HepG2 (cell line): Measurements from ENCODE around the gene PNKD. TPM values are rescaled to one million over a fixed set of nuclear protein-coding genes. Genes with fewer than 3 reads are reported as not detected.
A peak's percentile ranks its signal among the peaks of the same experiment; 100 is the strongest.

Source experiments
- ATF7 ChIP-seq, 2 experiments: fragments of 450-650 bp in 1 of 2; sonication (generic) in 1 of 2; formaldehyde crosslinking in 1 of 2; IDR thresholded peaks; 2 replicates each; pipeline versions ENCODE4 v1.4.0 to v1.6.1; 2016 to 2020; ENCODE audit warnings: antibody characterized with exemption in 1 of 2, mild to moderate bottlenecking in 1 of 2, missing genetic modification reagents in 1 of 2
- BCL6 ChIP-seq: IDR thresholded peaks from 2 replicates; pipeline ENCODE4 v1.6.1; 2016; ENCODE audit warnings: missing genetic modification reagents, missing compliant biosample characterization
- CC2D1A ChIP-seq: sonication (generic); formaldehyde crosslinking; IDR thresholded peaks from 2 replicates; pipeline ENCODE4 v1.8.1; 2023; ENCODE audit warnings: mild to moderate bottlenecking, missing genetic modification reagents
- GLI4 ChIP-seq: sonication (generic); formaldehyde crosslinking; IDR thresholded peaks from 2 replicates; pipeline ENCODE4 v1.5.1; 2020; ENCODE audit warnings: missing genetic modification reagents, mild to moderate bottlenecking, moderate library complexity, borderline replicate concordance
- KLF16 ChIP-seq, 2 experiments: sonication (generic) in 1 of 2; formaldehyde crosslinking in 1 of 2; IDR thresholded peaks; 2 replicates each; pipeline versions ENCODE4 v1.6.1 to v1.8.0; 2016 to 2023; ENCODE audit warnings: missing genetic modification reagents in 2 of 2, missing compliant biosample characterization in 1 of 2
- MAFF ChIP-seq: IDR thresholded peaks from 2 replicates; pipeline ENCODE4 v1.6.1; 2011; ENCODE audit warnings: low read depth, low read length, improper control_type of control experiment
- MBNL3 ChIP-seq: fragments of 250-450 bp; sonication (Bioruptor Pico); conservative IDR thresholded peaks from 2 replicates; pipeline ENCODE4 v1.8.0; 2022; ENCODE audit warnings: mild to moderate bottlenecking, inconsistent platforms
- MYC ChIP-seq: sonication (generic); formaldehyde crosslinking; IDR thresholded peaks from 2 replicates; pipeline ENCODE4 v1.9.0; 2021; ENCODE audit warnings: missing genetic modification reagents, borderline replicate concordance
- NCOA1 ChIP-seq: sonication (generic); formaldehyde crosslinking; IDR thresholded peaks from 2 replicates; pipeline ENCODE4 v1.9.0; 2021; ENCODE audit warnings: missing genetic modification reagents
- NFIC ChIP-seq: IDR thresholded peaks from 2 replicates; pipeline ENCODE4 v1.6.1; 2012; ENCODE audit warnings: mild to moderate bottlenecking, low read length, inconsistent platforms
- PPARG ChIP-seq: conservative IDR thresholded peaks from 2 replicates; pipeline ENCODE4 v1.6.1; 2016; ENCODE audit warnings: missing biosample characterization, missing genetic modification reagents
- SMARCE1 ChIP-seq: fragments of 450-650 bp; IDR thresholded peaks from 2 replicates; pipeline ENCODE4 v1.6.1; 2017; ENCODE audit warnings: borderline replicate concordance
- THYN1 ChIP-seq: sonication (generic); formaldehyde crosslinking; IDR thresholded peaks from 2 replicates; pipeline ENCODE4 v1.8.1; 2023; ENCODE audit warnings: low read depth, mild to moderate bottlenecking, moderate library complexity, missing genetic modification reagents, borderline replicate concordance
- polyA plus RNA-seq, 8 experiments: library from polyadenylated mRNA; depleted of rRNA in 3 of 8; stranded (reverse) in 7 of 8; unstranded in 1 of 8; fragments of >200 nt; fragmentation: Illumina TruSeq in 4 of 8; extraction: Trizol in 4 of 8; gene quantifications; 2 replicates each; pipeline versions ENCODE4 v1.2.1 to v1.2.3, GENCODE V29; 2011 to 2016; ENCODE audit warnings: low read depth in 4 of 8, missing spikeins in 1 of 8, mixed read lengths in 1 of 8; ENCODE audit not compliant: insufficient read depth in 1 of 8
- total RNA-seq, 5 experiments: library from RNA; depleted of rRNA; stranded (reverse); fragments of >200 nt; fragmentation: Illumina TruSeq; extraction: Trizol; gene quantifications; 2 replicates each; pipeline ENCODE4 v1.2.3, GENCODE V29; 2016; ENCODE audit warnings: low read depth in 1 of 5
- TF ChIP-seq, protein P1 (sequence below): sonication (generic); formaldehyde crosslinking; conservative IDR thresholded peaks from 2 replicates; pipeline ENCODE4 v1.5.0; 2020; ENCODE audit warnings: missing genetic modification reagents
- TF ChIP-seq, protein P2 (sequence below): sonication (generic); formaldehyde crosslinking; IDR thresholded peaks from 2 replicates; pipeline ENCODE4 v1.8.1; 2023; ENCODE audit warnings: mild to moderate bottlenecking, moderate library complexity, missing genetic modification reagents
- TF ChIP-seq, protein P3 (sequence below), 2 experiments: IDR thresholded peaks; 2 replicates each; pipeline ENCODE4 v1.6.1; 2011 to 2012; ENCODE audit warnings: low read length in 2 of 2, borderline replicate concordance in 1 of 2, low read depth in 1 of 2, mild to moderate bottlenecking in 1 of 2, moderate library complexity in 1 of 2
- TF ChIP-seq, protein P4 (sequence below): sonication (generic); formaldehyde crosslinking; IDR thresholded peaks from 2 replicates; pipeline ENCODE4 v1.4.0; 2020; ENCODE audit warnings: missing genetic modification reagents

The PNKD gene
- total and polyA plus RNA-seq, 2 of the 13 experiments (the other 11 are each of a cell fraction or from before 2014, with no cell fraction given): 55.9 to 80.4 TPM

DNA sequence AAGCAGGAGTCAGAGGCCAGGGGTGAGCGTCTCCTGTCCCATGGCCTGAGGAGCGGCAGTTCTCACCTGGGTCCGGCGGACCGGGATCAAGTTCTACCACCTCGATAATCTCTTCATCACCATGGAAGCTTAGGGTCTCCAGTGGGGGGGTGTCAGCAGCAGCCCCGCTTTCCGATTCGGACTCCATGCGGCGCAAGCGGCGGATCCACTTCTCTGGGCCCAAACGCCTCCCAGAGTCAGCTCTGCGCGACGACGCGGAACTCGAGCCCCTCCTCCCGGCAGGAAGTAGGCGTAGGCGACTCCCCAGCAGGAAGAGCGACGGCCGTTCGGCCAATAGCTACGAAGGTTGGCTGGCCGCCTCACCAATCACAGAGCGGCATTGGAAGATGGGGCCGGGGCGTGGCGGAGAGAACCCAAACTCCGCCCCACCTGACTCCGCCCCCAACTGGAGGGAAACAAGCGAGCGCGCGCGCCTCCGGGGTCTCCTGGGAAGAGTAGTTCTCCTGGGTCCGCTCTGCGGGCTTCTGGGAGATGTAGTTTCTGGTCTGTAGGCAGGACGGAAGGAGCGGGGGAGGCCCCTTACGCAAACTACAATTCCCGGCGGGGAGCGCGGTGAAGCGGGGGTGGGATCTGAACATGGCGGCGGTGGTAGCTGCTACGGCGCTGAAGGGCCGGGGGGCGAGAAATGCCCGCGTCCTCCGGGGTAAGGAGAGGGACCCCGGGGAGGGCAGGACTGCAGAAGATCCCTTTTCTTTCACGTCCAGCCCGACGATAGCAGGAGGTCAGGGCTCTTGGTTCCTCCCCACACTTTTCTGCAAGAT, at the start of gene PNKD, which contains the start of gene AAMP (continued):
- peak in 1 of 2 experiments; percentile 39; a peak in 1 of 4 replicates for TF ChIP-seq KLF16 (CRISPR knock-in tag; IDR thresholded peaks at IDR 0.05)
- no peak for TF ChIP-seq ATF7 (IDR thresholded peaks at IDR 0.05)
- TF ChIP-seq ATF7 (CRISPR knock-in tag; IDR thresholded peaks at IDR 0.05): peak; percentile 50
- TF ChIP-seq NCOA1 (CRISPR knock-in tag): no peak; the same call in 1 of the 2 replicates
- no peak for TF ChIP-seq SMARCE1
- TF ChIP-seq GLI4 (CRISPR knock-in tag): 0 out of 2 replicates have a peak, but pooled peaks have one; percentile 53
- TF ChIP-seq MAFF: no peak
- no peak for TF ChIP-seq THYN1 (CRISPR knock-in tag)
- TF ChIP-seq, protein P1, sequence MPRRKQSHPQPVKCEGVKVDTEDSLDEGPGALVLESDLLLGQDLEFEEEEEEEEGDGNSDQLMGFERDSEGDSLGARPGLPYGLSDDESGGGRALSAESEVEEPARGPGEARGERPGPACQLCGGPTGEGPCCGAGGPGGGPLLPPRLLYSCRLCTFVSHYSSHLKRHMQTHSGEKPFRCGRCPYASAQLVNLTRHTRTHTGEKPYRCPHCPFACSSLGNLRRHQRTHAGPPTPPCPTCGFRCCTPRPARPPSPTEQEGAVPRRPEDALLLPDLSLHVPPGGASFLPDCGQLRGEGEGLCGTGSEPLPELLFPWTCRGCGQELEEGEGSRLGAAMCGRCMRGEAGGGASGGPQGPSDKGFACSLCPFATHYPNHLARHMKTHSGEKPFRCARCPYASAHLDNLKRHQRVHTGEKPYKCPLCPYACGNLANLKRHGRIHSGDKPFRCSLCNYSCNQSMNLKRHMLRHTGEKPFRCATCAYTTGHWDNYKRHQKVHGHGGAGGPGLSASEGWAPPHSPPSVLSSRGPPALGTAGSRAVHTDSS (CRISPR knock-in tag): no peak
- TF ChIP-seq, protein P2, sequence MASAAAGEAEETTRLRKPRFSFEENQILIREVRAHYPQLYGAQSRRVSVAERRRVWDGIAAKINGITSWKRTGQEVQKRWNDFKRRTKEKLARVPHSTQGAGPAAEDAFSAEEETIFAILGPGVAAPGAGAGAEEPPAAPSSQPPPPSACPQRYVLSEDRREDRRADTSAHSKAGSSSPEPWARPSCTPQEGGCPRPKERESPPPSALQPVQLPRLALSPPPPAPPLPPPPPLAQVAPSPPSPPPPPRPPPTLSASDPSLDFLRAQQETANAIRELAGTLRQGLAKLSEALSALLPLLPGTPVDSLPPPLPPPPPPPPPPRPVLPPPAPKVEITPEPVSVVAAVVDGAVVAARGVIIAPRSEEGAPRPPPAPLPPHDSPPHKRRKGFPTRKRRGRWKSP (CRISPR knock-in tag): no peak; the same call in 1 of the 2 replicates
- no peak for TF ChIP-seq MBNL3 (CRISPR knock-in tag)
- no peak for TF ChIP-seq NFIC
- TF ChIP-seq BCL6 (CRISPR knock-in tag): peak; percentile 34
- TF ChIP-seq MYC (CRISPR knock-in tag): peak; percentile 88
- TF ChIP-seq, protein P3, sequence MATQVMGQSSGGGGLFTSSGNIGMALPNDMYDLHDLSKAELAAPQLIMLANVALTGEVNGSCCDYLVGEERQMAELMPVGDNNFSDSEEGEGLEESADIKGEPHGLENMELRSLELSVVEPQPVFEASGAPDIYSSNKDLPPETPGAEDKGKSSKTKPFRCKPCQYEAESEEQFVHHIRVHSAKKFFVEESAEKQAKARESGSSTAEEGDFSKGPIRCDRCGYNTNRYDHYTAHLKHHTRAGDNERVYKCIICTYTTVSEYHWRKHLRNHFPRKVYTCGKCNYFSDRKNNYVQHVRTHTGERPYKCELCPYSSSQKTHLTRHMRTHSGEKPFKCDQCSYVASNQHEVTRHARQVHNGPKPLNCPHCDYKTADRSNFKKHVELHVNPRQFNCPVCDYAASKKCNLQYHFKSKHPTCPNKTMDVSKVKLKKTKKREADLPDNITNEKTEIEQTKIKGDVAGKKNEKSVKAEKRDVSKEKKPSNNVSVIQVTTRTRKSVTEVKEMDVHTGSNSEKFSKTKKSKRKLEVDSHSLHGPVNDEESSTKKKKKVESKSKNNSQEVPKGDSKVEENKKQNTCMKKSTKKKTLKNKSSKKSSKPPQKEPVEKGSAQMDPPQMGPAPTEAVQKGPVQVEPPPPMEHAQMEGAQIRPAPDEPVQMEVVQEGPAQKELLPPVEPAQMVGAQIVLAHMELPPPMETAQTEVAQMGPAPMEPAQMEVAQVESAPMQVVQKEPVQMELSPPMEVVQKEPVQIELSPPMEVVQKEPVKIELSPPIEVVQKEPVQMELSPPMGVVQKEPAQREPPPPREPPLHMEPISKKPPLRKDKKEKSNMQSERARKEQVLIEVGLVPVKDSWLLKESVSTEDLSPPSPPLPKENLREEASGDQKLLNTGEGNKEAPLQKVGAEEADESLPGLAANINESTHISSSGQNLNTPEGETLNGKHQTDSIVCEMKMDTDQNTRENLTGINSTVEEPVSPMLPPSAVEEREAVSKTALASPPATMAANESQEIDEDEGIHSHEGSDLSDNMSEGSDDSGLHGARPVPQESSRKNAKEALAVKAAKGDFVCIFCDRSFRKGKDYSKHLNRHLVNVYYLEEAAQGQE (IDR thresholded peaks at IDR 0.05; ENCODE audit: borderline replicate concordance in 1 of 2, low read depth in 1 of 2, low read length in 2 of 2): peak in 1 of 2 experiments; percentile 24; a peak in 1 of 4 replicates
- TF ChIP-seq, protein P4, sequence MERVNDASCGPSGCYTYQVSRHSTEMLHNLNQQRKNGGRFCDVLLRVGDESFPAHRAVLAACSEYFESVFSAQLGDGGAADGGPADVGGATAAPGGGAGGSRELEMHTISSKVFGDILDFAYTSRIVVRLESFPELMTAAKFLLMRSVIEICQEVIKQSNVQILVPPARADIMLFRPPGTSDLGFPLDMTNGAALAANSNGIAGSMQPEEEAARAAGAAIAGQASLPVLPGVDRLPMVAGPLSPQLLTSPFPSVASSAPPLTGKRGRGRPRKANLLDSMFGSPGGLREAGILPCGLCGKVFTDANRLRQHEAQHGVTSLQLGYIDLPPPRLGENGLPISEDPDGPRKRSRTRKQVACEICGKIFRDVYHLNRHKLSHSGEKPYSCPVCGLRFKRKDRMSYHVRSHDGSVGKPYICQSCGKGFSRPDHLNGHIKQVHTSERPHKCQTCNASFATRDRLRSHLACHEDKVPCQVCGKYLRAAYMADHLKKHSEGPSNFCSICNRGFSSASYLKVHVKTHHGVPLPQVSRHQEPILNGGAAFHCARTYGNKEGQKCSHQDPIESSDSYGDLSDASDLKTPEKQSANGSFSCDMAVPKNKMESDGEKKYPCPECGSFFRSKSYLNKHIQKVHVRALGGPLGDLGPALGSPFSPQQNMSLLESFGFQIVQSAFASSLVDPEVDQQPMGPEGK: peak; percentile 62
- TF ChIP-seq CC2D1A (CRISPR knock-in tag): no peak
- 0 out of 2 replicates have a peak, but pooled peaks have one; percentile 11 for TF ChIP-seq PPARG (CRISPR knock-in tag)
